HUDEP-2 (cell line): ENCODE measurements around the gene TRAFD1.

ENCODE experiments used
- DNase-seq, 76 experiments: peaks; one replicate each; lab custom pipeline; 2025; ENCODE audit not compliant: unreplicated experiment in 76 of 76; lab: John Stamatoyannopoulos, UW

TRAFD1 gene

DNA sequence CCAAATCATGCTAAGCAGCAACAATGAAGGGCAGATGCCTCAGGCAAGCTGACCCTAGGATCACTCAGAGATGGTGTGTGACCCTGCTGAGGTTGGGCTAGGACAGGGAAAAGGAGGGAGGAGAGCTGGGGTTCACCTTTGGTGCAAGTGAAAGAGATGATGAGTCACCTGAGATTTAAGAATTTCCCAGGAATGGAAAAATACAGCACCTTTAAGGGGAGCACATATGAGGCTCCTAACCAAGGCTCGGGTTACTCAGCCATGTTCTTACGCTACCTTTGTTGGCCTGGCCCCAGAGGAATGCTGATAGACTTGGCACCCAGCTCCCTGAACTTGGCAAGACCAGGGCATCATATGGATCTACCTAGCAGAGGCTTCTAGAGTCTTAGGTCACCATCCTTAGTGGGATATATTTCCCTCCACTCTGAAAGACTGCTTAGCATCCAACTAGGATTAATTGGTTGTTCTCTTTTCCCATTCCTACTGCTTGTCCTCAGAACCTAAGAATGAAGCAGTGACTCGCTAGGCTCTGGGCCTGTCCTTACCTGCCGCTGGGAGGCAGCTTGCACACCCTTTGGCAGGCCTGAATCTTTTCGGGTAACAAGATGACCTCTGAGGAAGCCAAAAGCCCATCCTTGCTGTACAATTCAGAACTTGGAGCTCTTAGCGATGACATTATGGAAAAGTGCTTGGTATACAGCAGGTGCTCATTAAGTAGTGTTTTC lies 12.8 kb upstream of the TRAFD1 start:
- DNase-seq = no peak

DNA sequence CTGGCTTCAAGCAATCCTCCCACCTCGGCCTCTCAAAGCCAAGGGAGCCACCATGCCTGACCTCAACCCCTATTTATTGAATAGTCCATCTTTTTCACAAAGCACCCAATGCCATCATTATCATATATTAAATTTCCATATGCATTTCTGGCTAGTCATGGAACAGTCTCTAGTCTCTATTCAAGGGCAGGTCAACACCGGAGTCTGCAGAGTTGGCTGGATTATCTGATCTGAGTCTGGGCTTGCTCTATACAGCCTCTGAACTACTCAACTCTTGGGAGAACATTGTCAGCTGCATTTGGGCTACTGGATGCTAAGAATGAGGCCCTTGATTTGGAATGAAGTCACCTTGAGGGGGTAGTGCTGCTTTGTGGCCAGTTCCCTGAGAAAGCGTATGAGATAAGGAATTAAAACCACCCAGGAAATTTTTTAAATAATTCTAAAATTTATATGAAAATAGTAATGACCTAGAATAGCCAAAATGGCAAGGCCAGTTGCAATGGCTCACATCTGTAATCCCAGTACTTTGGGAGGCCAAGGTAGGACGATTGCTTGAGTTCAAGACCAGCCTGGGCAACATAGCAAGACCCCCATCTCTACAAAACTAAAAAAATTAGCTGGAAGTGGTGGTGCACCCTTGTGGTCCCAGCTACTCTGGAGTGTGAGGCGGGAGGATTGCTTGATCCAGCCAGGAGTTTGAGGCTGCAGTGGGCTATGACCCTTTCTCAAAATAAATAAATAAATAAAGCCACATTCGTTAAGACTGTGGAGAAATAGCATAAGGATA lies 9.9 kb upstream of the TRAFD1 start:
- peak in 3 of 76 experiments; percentile 10 to 15 (median 12) for DNase-seq

DNA sequence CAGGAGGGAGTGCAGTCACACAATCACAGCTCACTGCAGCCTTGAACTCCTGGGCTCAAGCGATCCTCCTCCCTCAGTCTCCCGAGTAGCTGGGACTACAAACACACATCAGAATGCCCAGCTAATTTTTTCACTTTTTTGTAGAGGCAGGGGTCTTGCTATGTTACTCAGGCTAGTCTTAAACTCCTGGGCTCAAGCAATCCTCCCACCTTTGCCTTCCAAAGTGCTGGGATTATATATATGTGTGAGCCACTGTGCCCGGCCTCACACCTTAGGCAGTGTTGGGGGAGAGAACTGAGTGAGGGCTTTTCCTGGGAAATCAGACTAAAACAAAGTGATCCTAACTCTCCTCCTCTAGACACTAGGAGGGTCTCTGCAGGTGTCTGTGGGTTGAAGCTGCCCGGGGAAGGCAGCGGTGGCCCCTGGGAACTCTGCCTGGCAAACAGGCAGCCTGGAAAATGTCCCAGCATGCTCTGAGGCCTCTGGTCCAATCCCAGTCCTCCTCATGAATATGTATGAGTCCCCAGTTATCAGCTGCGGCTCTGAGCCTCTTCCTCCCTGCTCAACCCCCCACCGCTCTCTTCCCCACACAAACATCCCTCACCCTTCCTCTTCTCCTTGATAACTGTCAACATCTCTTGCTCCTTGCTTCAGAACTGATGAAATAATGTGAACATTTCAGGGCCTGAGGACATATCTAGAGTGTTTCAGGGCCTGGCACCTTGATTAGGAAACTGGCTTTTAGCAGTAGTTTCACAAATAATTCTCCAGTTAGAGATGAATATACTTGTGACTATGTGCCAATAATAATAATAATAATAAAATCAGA lies 8.9 kb upstream of the TRAFD1 start:
- DNase-seq = peak in 51 of 76 experiments; percentile 4 to 76 (median 39)

DNA sequence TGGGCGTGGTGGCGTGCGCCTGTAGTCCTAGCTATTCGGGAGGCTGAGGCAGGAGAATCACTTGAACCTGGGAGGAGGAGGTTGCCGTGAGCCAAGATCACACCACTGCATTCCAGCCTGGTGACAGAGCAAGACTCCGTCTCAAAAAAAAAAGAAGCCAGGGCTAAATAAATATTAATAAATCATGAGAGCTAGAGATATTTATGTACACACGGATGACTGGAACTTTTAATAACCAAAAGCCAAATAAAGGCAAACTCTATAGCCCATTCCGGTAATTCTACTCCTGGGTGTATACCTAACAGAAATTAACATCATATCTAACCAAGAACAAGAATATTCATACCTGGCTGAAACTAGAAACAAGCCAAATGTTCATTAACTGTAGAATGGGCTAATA lies 7.7 kb upstream of the TRAFD1 start:
- no peak for DNase-seq

DNA sequence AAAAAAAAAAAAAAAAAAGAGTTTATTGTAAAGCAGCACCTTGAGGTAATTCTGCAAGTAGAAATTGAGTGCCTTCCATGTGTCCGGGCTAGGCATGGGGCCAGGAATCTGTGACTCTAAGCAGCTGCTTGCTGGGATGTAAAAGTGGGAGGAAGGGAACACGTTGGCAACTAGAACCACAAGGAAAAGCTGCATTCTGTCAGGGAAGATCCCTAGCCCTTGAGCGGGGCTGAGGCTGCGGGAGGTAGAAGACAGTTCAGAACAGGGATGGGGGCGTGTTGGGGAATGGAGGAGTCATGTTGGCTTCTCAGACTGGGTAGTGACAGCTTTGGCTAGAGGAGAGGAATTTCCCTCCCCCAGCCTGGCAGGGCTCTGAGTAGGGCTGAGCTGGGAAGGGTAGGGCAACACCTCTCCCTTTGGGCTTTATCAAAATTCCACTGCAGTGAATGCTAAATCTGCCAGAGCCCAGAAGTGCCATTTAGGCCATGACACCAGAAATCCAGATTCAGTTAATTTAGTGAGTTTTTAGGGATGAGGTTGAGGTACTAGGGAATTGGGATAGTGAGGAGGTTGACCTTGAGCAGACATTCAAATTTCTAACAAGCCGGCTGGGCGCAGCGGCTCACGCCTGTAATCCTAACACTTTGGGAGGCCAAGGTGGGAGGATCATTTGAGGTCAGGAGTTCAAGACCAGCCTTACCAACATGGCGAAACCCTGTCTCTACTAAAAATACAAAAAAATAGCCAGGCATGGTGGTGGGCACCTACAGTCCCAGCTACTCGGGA lies 3.4 kb upstream of the TRAFD1 start:
- no peak for DNase-seq

DNA sequence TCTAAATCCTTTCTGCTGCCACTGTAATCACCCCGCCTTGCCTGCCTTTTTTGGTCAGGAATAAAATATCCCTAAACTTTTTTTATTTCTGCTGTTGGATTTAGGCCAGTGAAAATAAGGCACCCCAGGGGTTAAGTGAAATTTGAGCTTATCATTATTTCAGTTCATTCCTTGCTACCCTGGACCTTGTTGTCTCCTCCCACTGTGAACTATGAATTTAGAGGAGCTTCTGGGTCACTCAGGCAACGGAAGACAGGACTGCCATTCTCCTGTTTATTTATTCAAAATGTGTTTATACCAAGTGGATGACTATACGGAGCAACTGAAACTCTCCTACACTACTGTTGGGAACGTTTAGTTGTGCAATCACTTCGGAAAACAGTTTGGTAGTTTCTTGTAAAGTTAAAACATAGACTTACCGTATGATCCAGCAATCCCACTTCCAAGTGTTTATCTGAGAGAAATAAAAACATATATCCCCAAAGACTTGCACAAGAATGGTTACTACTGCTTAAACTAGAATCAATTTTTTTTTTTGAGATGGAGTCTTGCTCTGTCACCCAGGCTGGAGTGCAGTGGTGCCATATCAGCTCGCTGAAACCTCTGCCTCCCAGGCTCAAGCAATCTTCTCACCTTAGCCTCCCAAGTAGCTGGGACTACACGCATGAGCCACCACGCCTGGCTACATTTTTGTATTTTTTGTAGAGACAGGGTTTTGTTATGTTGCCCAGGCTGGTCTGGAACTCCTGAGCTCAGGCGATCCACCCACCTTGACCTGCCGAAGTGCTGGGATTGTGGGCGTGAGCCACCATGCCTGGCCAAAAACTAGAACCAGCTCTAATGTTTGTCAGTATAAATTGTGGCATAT lies 2.3 kb upstream of the TRAFD1 start:
- DNase-seq = no peak

DNA sequence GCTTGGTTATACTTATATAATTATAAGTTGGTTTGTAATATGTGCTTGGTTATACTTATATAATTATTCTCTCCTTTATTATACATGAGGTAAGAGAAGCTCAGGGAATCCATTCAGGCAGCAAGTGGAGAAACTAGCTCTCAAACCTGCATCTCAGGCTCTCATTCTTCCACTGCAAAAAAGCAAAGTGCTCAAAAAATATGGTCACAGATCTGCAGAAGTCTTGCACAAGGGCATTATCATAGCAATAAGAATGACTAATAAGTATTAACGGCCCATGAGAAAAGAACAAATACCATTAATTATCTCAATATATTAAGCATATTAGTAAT lies 476 bp upstream of the TRAFD1 start:
- DNase-seq = no peak

DNA sequence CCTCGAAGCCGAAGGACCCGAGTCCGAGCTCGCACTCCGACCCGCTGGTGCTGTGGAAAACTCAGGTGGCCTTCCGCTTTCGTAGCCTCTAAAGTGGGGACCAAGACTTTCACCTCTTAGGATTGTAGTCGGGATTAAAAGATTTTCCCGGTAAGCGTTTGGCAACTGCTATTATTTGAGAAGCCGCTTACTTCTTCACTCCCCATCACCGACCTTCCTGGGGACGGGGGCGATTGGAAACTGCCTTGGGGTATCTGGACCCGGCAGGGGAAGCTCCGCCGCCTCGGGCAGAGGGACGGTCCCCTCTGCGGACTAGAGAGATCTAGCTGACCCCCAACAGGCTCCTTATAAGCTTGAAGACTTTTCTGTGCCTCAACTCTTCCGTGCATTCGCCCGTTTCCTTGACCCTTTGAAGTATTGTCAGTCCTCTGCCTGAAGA lies 659 bp downstream of the TRAFD1 start:
- no peak for DNase-seq

DNA sequence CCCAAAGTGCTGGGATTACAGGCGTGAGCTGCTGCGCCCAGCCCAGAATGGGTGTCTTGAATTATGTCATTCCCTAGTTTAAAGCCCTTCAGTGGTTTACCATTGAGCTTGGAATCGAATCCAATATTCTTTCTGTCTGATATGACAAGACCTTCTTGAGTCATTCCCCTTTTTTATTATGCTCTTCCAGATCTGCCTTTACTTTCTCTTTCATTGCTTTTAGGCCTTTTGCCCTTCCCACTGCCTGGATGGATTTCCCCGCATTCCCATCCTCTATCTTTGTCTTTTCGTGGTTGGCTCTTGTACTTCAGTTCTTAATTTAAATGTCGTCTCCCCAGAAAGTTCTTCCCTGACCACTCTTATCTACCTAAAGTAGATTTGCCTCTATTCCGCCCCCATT lies 1.6 kb downstream of the TRAFD1 start:
- no peak for DNase-seq

DNA sequence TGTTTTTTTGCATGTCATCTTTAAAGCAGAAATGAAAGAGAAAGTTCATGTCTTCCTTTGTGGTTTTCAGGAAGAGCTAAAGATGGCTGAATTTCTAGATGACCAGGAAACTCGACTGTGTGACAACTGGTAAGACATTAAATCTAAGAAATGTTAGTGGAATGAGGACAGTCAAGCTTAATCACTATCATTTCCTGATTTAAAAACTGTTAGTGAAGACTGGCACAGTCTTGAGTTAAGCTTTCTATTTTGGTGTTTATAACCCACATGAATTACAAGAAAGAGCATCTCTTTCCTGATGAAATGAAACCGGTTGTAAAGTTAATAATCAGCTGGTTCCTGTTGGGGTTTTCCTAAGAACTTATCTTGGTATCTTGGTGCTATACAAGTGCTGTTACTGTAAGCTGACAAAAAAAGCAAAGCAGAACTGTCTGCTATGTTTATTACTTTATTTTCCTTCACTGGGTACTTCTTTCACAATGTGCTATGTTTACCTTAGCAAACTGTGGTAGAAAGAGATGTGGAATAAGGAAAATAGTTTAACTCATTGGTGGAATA lies 5.2 kb downstream of the TRAFD1 start:
- DNase-seq = peak in 2 of 76 experiments; percentile 11 to 13

DNA sequence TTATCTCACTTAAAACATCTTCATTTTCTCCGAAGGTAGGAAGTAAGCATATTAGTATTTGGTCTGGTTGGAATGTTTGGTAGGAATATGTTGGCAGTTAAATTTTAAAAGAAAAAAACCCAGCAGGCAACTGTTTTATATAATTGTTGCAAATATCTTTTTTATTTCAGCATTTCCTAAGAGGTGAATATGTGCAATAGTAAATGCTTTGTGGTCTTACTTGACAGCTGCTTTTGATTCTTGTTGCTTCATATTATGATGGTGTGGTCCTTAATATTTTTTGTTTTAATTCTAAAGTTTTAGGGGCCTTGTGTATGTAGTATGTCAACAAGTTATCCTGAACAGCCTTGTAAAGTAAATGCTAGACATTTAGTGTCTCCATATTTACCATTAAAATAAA lies 6.3 kb downstream of the TRAFD1 start:
- DNase-seq = no peak

DNA sequence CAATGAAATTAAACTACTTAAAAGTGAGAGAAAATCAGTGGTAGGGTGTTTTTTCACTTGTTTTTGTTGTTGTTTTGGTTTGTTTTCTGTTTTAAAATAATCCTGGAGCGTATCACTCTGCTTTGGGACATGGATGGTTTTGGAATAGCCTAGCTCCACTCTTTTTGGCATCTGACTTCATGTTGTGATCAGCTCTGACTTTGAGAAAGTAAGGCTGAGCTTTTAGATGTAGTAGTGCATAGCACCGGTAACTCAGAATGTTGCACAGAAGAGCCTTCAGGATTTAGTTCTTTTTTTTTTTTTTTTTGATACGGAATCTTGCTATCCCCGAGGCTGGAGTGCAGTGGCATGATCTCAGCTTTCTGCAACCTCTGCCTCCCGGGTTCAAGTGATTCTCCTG lies 8.1 kb downstream of the TRAFD1 start:
- no peak for DNase-seq

DNA sequence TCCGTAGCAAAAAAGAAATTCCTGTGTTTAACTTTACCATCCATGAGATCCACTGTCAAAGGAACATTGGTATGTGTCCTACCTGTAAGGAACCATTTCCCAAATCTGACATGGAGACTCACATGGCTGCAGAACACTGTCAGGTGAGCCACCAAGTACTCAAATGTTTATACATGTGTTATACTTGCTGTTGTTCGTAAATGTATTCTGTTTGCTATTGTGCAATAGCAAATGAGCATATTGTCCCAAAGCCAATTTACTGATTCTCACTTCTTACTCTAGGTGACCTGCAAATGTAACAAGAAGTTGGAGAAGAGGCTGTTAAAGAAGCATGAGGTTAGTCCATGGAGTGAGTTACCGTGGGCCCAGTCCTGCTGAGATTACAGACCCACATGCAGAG lies 9.4 kb downstream of the TRAFD1 start:
- no peak for DNase-seq

DNA sequence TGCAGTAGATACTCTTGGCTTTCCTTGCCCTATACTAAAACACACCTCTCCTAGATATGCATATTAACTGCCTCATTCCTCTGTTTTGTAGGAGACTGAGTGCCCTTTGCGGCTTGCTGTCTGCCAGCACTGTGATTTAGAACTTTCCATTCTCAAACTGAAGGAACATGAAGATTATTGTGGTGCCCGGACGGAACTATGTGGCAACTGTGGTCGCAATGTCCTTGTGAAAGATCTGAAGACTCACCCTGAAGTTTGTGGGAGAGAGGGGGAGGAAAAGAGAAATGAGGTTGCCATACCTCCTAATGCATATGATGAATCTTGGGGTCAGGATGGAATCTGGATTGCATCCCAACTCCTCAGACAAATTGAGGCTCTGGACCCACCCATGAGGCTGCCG lies 15.4 kb downstream of the TRAFD1 start:
- no peak for DNase-seq

DNA sequence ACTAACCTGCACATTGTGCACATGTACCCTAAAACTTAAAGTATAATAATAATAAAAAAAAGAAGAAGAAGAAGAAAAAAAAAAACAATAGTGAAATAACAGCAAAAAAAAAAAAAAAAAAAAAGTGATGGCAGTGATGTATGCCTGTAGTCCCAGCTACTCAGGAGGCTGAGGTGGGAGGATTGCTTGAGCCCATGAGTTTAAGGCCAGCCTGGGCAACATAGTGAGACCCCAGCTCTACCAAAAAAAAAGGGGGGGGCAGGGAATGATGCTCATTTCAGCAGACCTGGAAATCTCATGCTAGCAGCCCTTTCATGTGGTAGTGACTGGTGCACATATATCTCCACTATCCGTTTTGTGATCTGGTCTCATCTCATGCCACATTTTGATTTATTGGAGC lies 20.8 kb downstream of the TRAFD1 start:
- no peak for DNase-seq

DNA sequence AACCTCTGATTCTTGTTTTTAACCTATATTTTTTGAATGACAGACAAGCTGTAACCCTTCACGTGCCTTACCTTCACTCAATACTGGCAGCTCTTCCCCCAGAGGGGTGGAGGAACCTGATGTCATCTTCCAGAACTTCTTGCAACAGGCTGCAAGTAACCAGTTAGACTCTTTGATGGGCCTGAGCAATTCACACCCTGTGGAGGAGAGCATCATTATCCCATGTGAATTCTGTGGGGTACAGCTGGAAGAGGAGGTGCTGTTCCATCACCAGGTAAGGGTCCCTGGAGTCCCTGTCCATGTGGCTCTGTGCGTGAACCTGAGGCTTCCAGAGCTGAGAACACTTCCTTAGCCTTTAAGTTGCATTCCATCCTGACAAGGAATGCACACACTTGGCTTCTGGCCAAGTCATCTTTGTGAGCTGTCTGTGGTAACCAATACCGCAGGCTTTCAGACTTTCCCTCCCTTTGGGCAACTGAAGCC lies 22.7 kb downstream of the TRAFD1 start:
- DNase-seq = no peak

DNA sequence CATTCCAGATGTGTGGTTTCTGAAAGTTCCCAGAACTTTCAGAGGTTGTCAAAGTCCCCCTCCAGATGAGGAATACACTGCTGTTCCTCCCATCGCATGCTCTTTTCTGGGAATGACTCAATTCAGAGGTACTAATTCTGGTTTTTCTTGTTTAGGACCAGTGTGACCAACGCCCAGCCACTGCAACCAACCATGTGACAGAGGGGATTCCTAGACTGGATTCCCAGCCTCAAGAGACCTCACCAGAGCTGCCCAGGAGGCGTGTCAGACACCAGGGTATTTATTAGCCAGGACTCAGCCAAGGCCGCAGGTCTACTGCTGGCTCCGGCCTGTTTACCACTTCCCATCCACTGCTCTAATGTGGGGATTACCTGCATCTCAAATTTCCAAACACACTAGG lies 24.2 kb downstream of the TRAFD1 start:
- no peak for DNase-seq

DNA sequence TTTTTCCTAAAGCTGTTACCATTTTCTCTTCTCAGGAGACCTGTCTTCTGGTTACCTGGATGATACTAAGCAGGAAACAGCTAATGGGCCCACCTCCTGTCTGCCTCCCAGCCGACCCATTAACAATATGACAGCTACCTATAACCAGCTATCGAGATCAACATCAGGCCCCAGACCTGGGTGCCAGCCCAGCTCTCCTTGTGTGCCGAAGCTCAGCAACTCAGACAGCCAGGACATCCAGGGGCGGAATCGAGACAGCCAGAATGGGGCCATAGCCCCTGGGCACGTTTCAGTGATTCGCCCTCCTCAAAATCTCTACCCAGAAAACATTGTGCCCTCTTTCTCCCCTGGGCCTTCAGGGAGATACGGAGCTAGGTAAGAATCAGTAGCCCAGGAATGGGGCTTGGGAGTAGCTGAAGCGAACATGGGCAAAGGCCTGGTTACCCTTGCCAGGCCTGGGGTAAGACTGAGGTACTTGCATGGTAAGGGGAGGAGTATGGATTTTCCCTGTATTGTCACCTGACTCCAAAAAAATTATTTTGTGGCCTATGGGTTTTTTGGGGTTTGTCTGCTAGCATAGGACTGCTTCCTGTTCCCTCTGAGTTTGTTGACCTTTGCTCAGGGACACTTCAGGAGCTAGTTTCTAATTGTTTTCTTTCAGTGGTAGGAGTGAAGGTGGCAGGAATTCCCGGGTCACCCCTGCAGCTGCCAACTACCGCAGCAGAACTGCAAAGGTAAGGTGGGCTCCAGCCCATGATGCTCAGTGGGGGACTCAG lies 26.6 kb downstream of the TRAFD1 start:
- no peak for DNase-seq
